ENCODE data around the gene PCDHB16. TPM values are rescaled to one million over a fixed set of nuclear protein-coding genes. Genes with fewer than 3 reads are reported as not detected.
A peak's percentile ranks its signal among the peaks of the same experiment; 100 is the strongest.

Gene PCDHB16
- total and polyA plus RNA-seq, 8 donors, result 0.12 to 1.7 (median 0.58) TPM; not detected in 1

- intact Hi-C loops (cut with DNase I; ENCODE audit: low total_unique reads), result no loop called here
- no peaks in the 10 kb centered on the region for H3K4me1 ChIP-seq
- H3K27me3 ChIP-seq, result peaks cover 0 to 30% (median 0%) of the 10 kb centered on the region in 3 donors
- TF ChIP-seq EP300 (IDR thresholded peaks at IDR 0.05) (no peak), POLR2AphosphoS5 (IDR thresholded peaks at IDR 0.05) (no peak), CTCF (IDR thresholded peaks at IDR 0.05) (peak in 1 of 7 experiments; percentile 8), POLR2A (IDR thresholded peaks at IDR 0.05) (no peak)
- DNase-seq, result peak in 1 of 2 donors; percentile 31
- 6 to 12% (median 8%) methylated on average over 15 of the region's 15 CpGs for WGBS, 5 donors
- peaks cover 36 to 94% (median 90%) of the 10 kb centered on the region in 4 donors for H3K9me3 ChIP-seq
- no peaks in the 10 kb centered on the region for H3K36me3 ChIP-seq
- peak overlapping the region; percentile 1 to 26 (median 14) for H3K4me3 ChIP-seq
- H3K27ac ChIP-seq, result no peak overlapping the region
Measured at GRCh38 chr5:141234109-141234667, 52.0 kb downstream of the PCDHB16 start.

Other genes starting within 250 kb of the PCDHB16 start
Only the 30 nearest of the 37 such genes appear.
- gene PCDHB1, start 131.0 kb upstream of the PCDHB16 start, total RNA-seq, result under 1 TPM in 2 of 5 donors, not detected in 3; under 0.01 to 0.37 TPM
- gene PCDHB1, start 131.0 kb upstream of the PCDHB16 start, polyA plus RNA-seq, result under 1 TPM in 1 of 3 donors, not detected in 2; 0.03 TPM
- gene PCDHB2, start 87.8 kb upstream of the PCDHB16 start, total RNA-seq, result 1 to 10 TPM in 1 of 5 donors, under 1 TPM in 1, not detected in 3; 0.43 to 3.3 TPM
- gene PCDHB2, start 87.8 kb upstream of the PCDHB16 start, polyA plus RNA-seq, result 1 to 10 TPM in 1 of 3 donors, under 1 TPM in 2; 0.53 to 1.3 (median 0.61) TPM
- gene PCDHB3, start 81.9 kb upstream of the PCDHB16 start, total RNA-seq, result 1 to 10 TPM in 1 of 5 donors, not detected in 4; 3.7 TPM
- gene PCDHB3, start 81.9 kb upstream of the PCDHB16 start, polyA plus RNA-seq, result under 1 TPM; 0.15 to 0.46 (median 0.31) TPM
- 10 to 100 TPM in 1 of 5 donors, 1 to 10 TPM in 1, under 1 TPM in 2, not detected in 1; 0.45 to 15.9 (median 1.7) TPM for gene PCDHB4, start 60.6 kb upstream of the PCDHB16 start, total RNA-seq
- under 1 TPM; 0.15 to 0.38 (median 0.37) TPM for gene PCDHB4, start 60.6 kb upstream of the PCDHB16 start, polyA plus RNA-seq
- 1 to 10 TPM in 3 of 5 donors, under 1 TPM in 2; 0.14 to 4.7 (median 1.8) TPM for gene PCDHB5, start 47.2 kb upstream of the PCDHB16 start, total RNA-seq
- under 1 TPM in 2 of 3 donors, not detected in 1; 0.31 to 0.78 TPM for gene PCDHB5, start 47.2 kb upstream of the PCDHB16 start, polyA plus RNA-seq
- gene PCDHB6, start 32.3 kb upstream of the PCDHB16 start, total RNA-seq, result 1 to 10 TPM in 1 of 5 donors, under 1 TPM in 1, not detected in 3; under 0.01 to 1.3 TPM
- under 1 TPM in 1 of 3 donors, not detected in 2; 0.15 TPM for gene PCDHB6, start 32.3 kb upstream of the PCDHB16 start, polyA plus RNA-seq
- gene PCDHB7, start 9.7 kb upstream of the PCDHB16 start, total RNA-seq, result 1 to 10 TPM in 1 of 5 donors, under 1 TPM in 1, not detected in 3; 0.72 to 1.8 TPM
- under 1 TPM in 1 of 3 donors, not detected in 2; 0.10 TPM for gene PCDHB7, start 9.7 kb upstream of the PCDHB16 start, polyA plus RNA-seq
- gene PCDHB8, start 4.6 kb upstream of the PCDHB16 start, total RNA-seq, result 1 to 10 TPM in 1 of 5 donors, under 1 TPM in 1, not detected in 3; 0.58 to 1.7 TPM
- not detected for gene PCDHB8, start 4.6 kb upstream of the PCDHB16 start, polyA plus RNA-seq
- gene PCDHB9, start 4.8 kb downstream of the PCDHB16 start, total RNA-seq, result under 1 TPM in 3 of 5 donors, not detected in 2; 0.14 to 0.92 (median 0.45) TPM
- under 1 TPM in 2 of 3 donors, not detected in 1; 0.08 to 0.19 TPM for gene PCDHB9, start 4.8 kb downstream of the PCDHB16 start, polyA plus RNA-seq
- 10 to 100 TPM in 1 of 5 donors, 1 to 10 TPM in 3, under 1 TPM in 1; 0.58 to 18.3 (median 2.3) TPM for gene PCDHB10, start 10.0 kb downstream of the PCDHB16 start, total RNA-seq
- under 1 TPM; 0.12 to 0.40 (median 0.15) TPM for gene PCDHB10, start 10.0 kb downstream of the PCDHB16 start, polyA plus RNA-seq
- 1 to 10 TPM in 2 of 5 donors, under 1 TPM in 1, not detected in 2; 0.87 to 4.4 (median 1.3) TPM for gene PCDHB11, start 17.2 kb downstream of the PCDHB16 start, total RNA-seq
- gene PCDHB11, start 17.2 kb downstream of the PCDHB16 start, polyA plus RNA-seq, result 1 to 10 TPM in 1 of 3 donors, under 1 TPM in 2; 0.12 to 1.1 (median 0.30) TPM
- gene PCDHB12, start 26.3 kb downstream of the PCDHB16 start, total RNA-seq, result 1 to 10 TPM in 4 of 5 donors, not detected in 1; 1.2 to 8.5 (median 2.9) TPM
- under 1 TPM; 0.19 to 0.31 (median 0.28) TPM for gene PCDHB12, start 26.3 kb downstream of the PCDHB16 start, polyA plus RNA-seq
- gene PCDHB13, start 31.5 kb downstream of the PCDHB16 start, total RNA-seq, result 10 to 100 TPM in 1 of 5 donors, 1 to 10 TPM in 2, under 1 TPM in 2; under 0.01 to 28.1 (median 3.1) TPM
- under 1 TPM in 2 of 3 donors, not detected in 1; 0.12 to 0.28 TPM for gene PCDHB13, start 31.5 kb downstream of the PCDHB16 start, polyA plus RNA-seq
- 1 to 10 TPM in 4 of 5 donors, not detected in 1; 1.3 to 6.4 (median 3.6) TPM for gene PCDHB14, start 41.0 kb downstream of the PCDHB16 start, total RNA-seq
- gene PCDHB14, start 41.0 kb downstream of the PCDHB16 start, polyA plus RNA-seq, result 1 to 10 TPM in 1 of 3 donors, under 1 TPM in 2; 0.31 to 1.1 (median 0.44) TPM
- gene PCDHB15, start 63.0 kb downstream of the PCDHB16 start, total RNA-seq, result 1 to 10 TPM in 2 of 5 donors, under 1 TPM in 1, not detected in 2; 0.58 to 6.6 (median 2.2) TPM
- 1 to 10 TPM in 1 of 3 donors, under 1 TPM in 2; 0.44 to 1.2 (median 0.73) TPM for gene PCDHB15, start 63.0 kb downstream of the PCDHB16 start, polyA plus RNA-seq
- 1 to 10 TPM in 1 of 5 donors, under 1 TPM in 1, not detected in 3; 0.43 to 4.8 TPM for gene SLC25A2, start 121.7 kb downstream of the PCDHB16 start, total RNA-seq
- not detected for gene SLC25A2, start 121.7 kb downstream of the PCDHB16 start, polyA plus RNA-seq
- gene TAF7, start 138.4 kb downstream of the PCDHB16 start, total RNA-seq, result 10 to 100 TPM; 22.0 to 89.8 (median 36.5) TPM
- 10 to 100 TPM; 32.6 to 46.1 (median 43.5) TPM for gene TAF7, start 138.4 kb downstream of the PCDHB16 start, polyA plus RNA-seq
- under 1 TPM in 1 of 5 donors, not detected in 4; 0.18 TPM for gene PCDHGA1, start 148.1 kb downstream of the PCDHB16 start, total RNA-seq
- gene PCDHGA1, start 148.1 kb downstream of the PCDHB16 start, polyA plus RNA-seq, result under 1 TPM in 1 of 3 donors, not detected in 2; 0.13 TPM
- 1 to 10 TPM; 1.2 to 3.5 (median 2.0) TPM for gene PCDHGA2, start 156.4 kb downstream of the PCDHB16 start, total RNA-seq
- under 1 TPM; 0.06 to 0.31 (median 0.18) TPM for gene PCDHGA2, start 156.4 kb downstream of the PCDHB16 start, polyA plus RNA-seq
- gene PCDHGA3, start 161.4 kb downstream of the PCDHB16 start, total RNA-seq, result 1 to 10 TPM in 3 of 5 donors, under 1 TPM in 1, not detected in 1; 0.58 to 6.7 (median 1.4) TPM
- under 1 TPM in 1 of 3 donors, not detected in 2; 0.08 TPM for gene PCDHGA3, start 161.4 kb downstream of the PCDHB16 start, polyA plus RNA-seq
- gene PCDHGB1, start 167.7 kb downstream of the PCDHB16 start, total RNA-seq, result 1 to 10 TPM in 1 of 5 donors, under 1 TPM in 3, not detected in 1; under 0.01 to 1.2 (median 0.68) TPM
- under 1 TPM in 1 of 3 donors, not detected in 2; 0.03 TPM for gene PCDHGB1, start 167.7 kb downstream of the PCDHB16 start, polyA plus RNA-seq
- 1 to 10 TPM in 4 of 5 donors, under 1 TPM in 1; 0.29 to 9.3 (median 2.4) TPM for gene PCDHGA4, start 172.6 kb downstream of the PCDHB16 start, total RNA-seq
- gene PCDHGA4, start 172.6 kb downstream of the PCDHB16 start, polyA plus RNA-seq, result under 1 TPM in 1 of 3 donors, not detected in 2; 0.08 TPM
- gene PCDHGB2, start 177.6 kb downstream of the PCDHB16 start, total RNA-seq, result 10 to 100 TPM in 1 of 5 donors, 1 to 10 TPM in 3, not detected in 1; 2.5 to 10.7 (median 8.1) TPM
- under 1 TPM in 1 of 3 donors, not detected in 2; 0.10 TPM for gene PCDHGB2, start 177.6 kb downstream of the PCDHB16 start, polyA plus RNA-seq
- gene PCDHGA5, start 181.8 kb downstream of the PCDHB16 start, total RNA-seq, result 1 to 10 TPM in 4 of 5 donors, not detected in 1; 2.3 to 6.7 (median 3.6) TPM
- under 1 TPM in 1 of 3 donors, not detected in 2; 0.15 TPM for gene PCDHGA5, start 181.8 kb downstream of the PCDHB16 start, polyA plus RNA-seq
- 1 to 10 TPM in 4 of 5 donors, under 1 TPM in 1; 0.87 to 8.8 (median 3.8) TPM for gene PCDHGB3, start 187.9 kb downstream of the PCDHB16 start, total RNA-seq
- under 1 TPM in 2 of 3 donors, not detected in 1; 0.06 to 0.08 TPM for gene PCDHGB3, start 187.9 kb downstream of the PCDHB16 start, polyA plus RNA-seq
- 1 to 10 TPM in 3 of 5 donors, under 1 TPM in 2; 0.29 to 4.4 (median 1.8) TPM for gene PCDHGA6, start 191.5 kb downstream of the PCDHB16 start, total RNA-seq
- under 1 TPM in 2 of 3 donors, not detected in 1; 0.06 to 0.38 TPM for gene PCDHGA6, start 191.5 kb downstream of the PCDHB16 start, polyA plus RNA-seq
- gene PCDHGA7, start 200.4 kb downstream of the PCDHB16 start, total RNA-seq, result 10 to 100 TPM in 1 of 5 donors, 1 to 10 TPM in 2, under 1 TPM in 1, not detected in 1; 0.87 to 29.0 (median 2.7) TPM
- gene PCDHGA7, start 200.4 kb downstream of the PCDHB16 start, polyA plus RNA-seq, result under 1 TPM in 2 of 3 donors, not detected in 1; 0.06 to 0.30 TPM
- 10 to 100 TPM in 1 of 5 donors, 1 to 10 TPM in 2, under 1 TPM in 2; 0.29 to 12.1 (median 1.2) TPM for gene PCDHGB4, start 205.3 kb downstream of the PCDHB16 start, total RNA-seq
- gene PCDHGB4, start 205.3 kb downstream of the PCDHB16 start, polyA plus RNA-seq, result under 1 TPM in 2 of 3 donors, not detected in 1; 0.12 to 0.45 TPM
- gene PCDHGA8, start 210.2 kb downstream of the PCDHB16 start, total RNA-seq, result 10 to 100 TPM in 1 of 5 donors, 1 to 10 TPM in 2, under 1 TPM in 2; under 0.01 to 12.5 (median 1.2) TPM
- under 1 TPM in 2 of 3 donors, not detected in 1; 0.06 to 0.08 TPM for gene PCDHGA8, start 210.2 kb downstream of the PCDHB16 start, polyA plus RNA-seq
- 10 to 100 TPM in 2 of 5 donors, 1 to 10 TPM in 3; 1.8 to 16.8 (median 4.2) TPM for gene PCDHGB5, start 215.6 kb downstream of the PCDHB16 start, total RNA-seq
- under 1 TPM in 2 of 3 donors, not detected in 1; 0.35 to 0.75 TPM for gene PCDHGB5, start 215.6 kb downstream of the PCDHB16 start, polyA plus RNA-seq

Data from stomach (tissue), 9 donors.